ENCODE results near the gene U2AF1L4.

Gene U2AF1L4

DNA sequence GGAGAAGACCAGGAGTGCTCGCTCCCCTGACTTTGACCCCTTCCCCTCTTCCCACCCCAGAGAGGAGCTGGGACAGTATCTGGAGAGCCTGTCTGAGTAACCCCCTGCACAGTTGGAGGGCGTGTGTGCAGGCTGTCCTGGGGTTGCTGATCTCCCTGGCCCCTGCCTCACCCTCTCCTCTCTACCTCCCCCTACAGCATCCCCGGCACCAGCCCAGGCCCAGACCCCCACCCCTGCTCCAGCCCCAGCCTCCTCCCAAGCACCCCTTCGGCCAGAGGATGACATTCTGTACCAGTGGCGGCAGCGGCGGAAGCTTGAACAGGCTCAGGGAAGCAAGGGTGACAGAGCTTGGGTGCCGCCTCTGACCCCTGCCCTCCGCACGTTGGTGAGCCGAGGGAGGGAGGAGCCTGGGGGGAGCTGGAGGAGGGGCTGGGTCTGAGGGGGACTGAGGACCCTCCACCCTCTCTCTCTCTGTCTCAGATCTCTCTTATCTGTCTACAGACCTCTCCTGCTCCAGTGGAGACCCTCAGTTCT, 21.4 kb upstream of the U2AF1L4 start:
- TF ChIP-seq EZH2phosphoT487 (IDR thresholded peaks at IDR 0.05; ENCODE audit: low read depth), result no peak
- TF ChIP-seq CTCF (IDR thresholded peaks at IDR 0.05; ENCODE audit: low read depth, low read length), result no peak
- Histone ChIP-seq H3K79me2 (ENCODE audit: low read length) (no peaks in the 10 kb centered on the region), H3K27ac (ENCODE audit: low read length) (no peak overlapping the region), H3K36me3 (replicated peaks; ENCODE audit: low read depth, low read length) (peaks cover 22% of the 10 kb centered on the region), H2AFZ (ENCODE audit: low read depth, low read length) (no peak overlapping the region), H3K4me2 (ENCODE audit: low read length) (no peak overlapping the region), H3K9ac (ENCODE audit: low read length) (no peak overlapping the region), H3K4me3 (ENCODE audit: low read length) (no peak overlapping the region), H3K27me3 (ENCODE audit: low read depth, low read length) (no peaks in the 10 kb centered on the region), H3K4me1 (ENCODE audit: low read length) (no peaks in the 10 kb centered on the region), H3K9me3 (ENCODE audit: insufficient read depth, low read length) (no peaks in the 10 kb centered on the region), H4K20me1 (ENCODE audit: insufficient read depth, low read length) (no peaks in the 10 kb centered on the region)

- no peak overlapping the region for H3K27ac ChIP-seq (ENCODE audit: low read length)
- no peaks in the 10 kb centered on the region for H3K27me3 ChIP-seq (ENCODE audit: low read depth, low read length)
- peaks cover 2% of the 10 kb centered on the region for H3K79me2 ChIP-seq (ENCODE audit: low read length)
- no peaks in the 10 kb centered on the region; the same call in 1 of the 2 replicates for H4K20me1 ChIP-seq (ENCODE audit: insufficient read depth, low read length)
- H3K4me2 ChIP-seq (ENCODE audit: low read length), result no peak overlapping the region
- no peaks in the 10 kb centered on the region for H3K4me1 ChIP-seq (ENCODE audit: low read length)
- H3K4me3 ChIP-seq (ENCODE audit: low read length), result no peak overlapping the region
- no peak overlapping the region for H2AFZ ChIP-seq (ENCODE audit: low read depth, low read length)
- H3K9ac ChIP-seq (ENCODE audit: low read length), result no peak overlapping the region
- no peaks in the 10 kb centered on the region for H3K9me3 ChIP-seq (ENCODE audit: insufficient read depth, low read length)
- H3K36me3 ChIP-seq (replicated peaks; ENCODE audit: low read depth, low read length), result peaks cover 32% of the 10 kb centered on the region
- TF ChIP-seq EZH2phosphoT487 (IDR thresholded peaks at IDR 0.05; ENCODE audit: low read depth), result no peak
- TF ChIP-seq CTCF (IDR thresholded peaks at IDR 0.05; ENCODE audit: low read depth, low read length), result no peak
Observed at GRCh38 chr19:35764432-35765315, 19.5 kb upstream of the U2AF1L4 start.

- no peak overlapping the region for H3K4me3 ChIP-seq (ENCODE audit: low read length)
- no peaks in the 10 kb centered on the region for H3K27me3 ChIP-seq (ENCODE audit: low read depth, low read length)
- peaks cover 13% of the 10 kb centered on the region for H3K4me1 ChIP-seq (ENCODE audit: low read length)
- peaks cover 3% of the 10 kb centered on the region for H4K20me1 ChIP-seq (ENCODE audit: insufficient read depth, low read length)
- no peaks in the 10 kb centered on the region for H3K9me3 ChIP-seq (ENCODE audit: insufficient read depth, low read length)
- H3K36me3 ChIP-seq (replicated peaks; ENCODE audit: low read depth, low read length), result peaks cover 24% of the 10 kb centered on the region
- TF ChIP-seq EZH2phosphoT487 (IDR thresholded peaks at IDR 0.05; ENCODE audit: low read depth) (no peak), CTCF (IDR thresholded peaks at IDR 0.05; ENCODE audit: low read depth, low read length) (no peak)
- H3K27ac ChIP-seq (ENCODE audit: low read length), result no peak overlapping the region
- H3K4me2 ChIP-seq (ENCODE audit: low read length), result no peak overlapping the region
- H3K79me2 ChIP-seq (ENCODE audit: low read length), result peaks cover 18% of the 10 kb centered on the region
- H3K9ac ChIP-seq (ENCODE audit: low read length), result no peak overlapping the region
- no peak overlapping the region for H2AFZ ChIP-seq (ENCODE audit: low read depth, low read length)
Observed at GRCh38 chr19:35760711-35761349, 15.6 kb upstream of the U2AF1L4 start.

DNA sequence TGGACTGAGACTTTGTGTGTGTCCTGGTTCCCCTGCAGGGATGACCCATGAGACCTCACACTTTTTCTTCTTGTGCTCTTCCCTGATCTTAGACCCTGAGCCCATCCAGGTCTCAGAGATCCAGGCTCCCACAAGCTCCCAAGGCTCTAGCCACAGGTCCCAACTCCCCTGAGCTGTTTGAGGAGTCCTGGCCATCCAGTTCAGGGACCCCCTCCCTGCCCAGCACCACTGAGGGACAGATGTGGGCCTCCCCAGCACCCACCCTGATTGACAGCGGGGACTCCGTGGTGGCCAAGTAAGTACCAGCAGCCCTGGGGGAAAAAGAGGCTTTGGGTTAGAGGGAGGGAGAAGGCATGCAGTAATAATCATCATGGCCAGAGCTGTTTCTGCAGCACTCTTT, 14.5 kb upstream of the U2AF1L4 start:
- peaks cover 13% of the 10 kb centered on the region for H3K4me1 ChIP-seq (ENCODE audit: low read length)
- H4K20me1 ChIP-seq (ENCODE audit: insufficient read depth, low read length), result peaks cover 3% of the 10 kb centered on the region
- H3K79me2 ChIP-seq (ENCODE audit: low read length), result peaks cover 18% of the 10 kb centered on the region
- no peaks in the 10 kb centered on the region for H3K27me3 ChIP-seq (ENCODE audit: low read depth, low read length)
- no peaks in the 10 kb centered on the region for H3K9me3 ChIP-seq (ENCODE audit: insufficient read depth, low read length)
- no peak overlapping the region for H3K9ac ChIP-seq (ENCODE audit: low read length)
- H3K4me3 ChIP-seq (ENCODE audit: low read length), result no peak overlapping the region
- H3K36me3 ChIP-seq (replicated peaks; ENCODE audit: low read depth, low read length), result peaks cover 19% of the 10 kb centered on the region
- H3K4me2 ChIP-seq (ENCODE audit: low read length), result no peak overlapping the region
- no peak overlapping the region for H3K27ac ChIP-seq (ENCODE audit: low read length)
- TF ChIP-seq EZH2phosphoT487 (IDR thresholded peaks at IDR 0.05; ENCODE audit: low read depth), result no peak
- no peak for TF ChIP-seq CTCF (IDR thresholded peaks at IDR 0.05; ENCODE audit: low read depth, low read length)
- no peak overlapping the region for H2AFZ ChIP-seq (ENCODE audit: low read depth, low read length)

All from OCI-LY3 (cell line).